Immature natural killer cell (primary cell): ENCODE measurements around the gene HDAC4. TPM values are rescaled to one million over a fixed set of nuclear protein-coding genes. Genes with fewer than 3 reads are reported as not detected.

Source experiments
- DNase-seq, 3 donors: peaks; one replicate each; pipeline ENCODE4 v3.0.0; 2022; ENCODE audit warnings: mixed read lengths in 1 of 3
- H3K27ac Mint-ChIP-seq, 6 donors: one replicate each; pipeline ENCODE4 v1.8.0; 2020; ENCODE audit warnings: mixed read lengths in 6 of 6, mild to moderate bottlenecking in 5 of 6, inconsistent platforms in 4 of 6, moderate library complexity in 3 of 6
- H3K27me3 Mint-ChIP-seq, 3 donors: one replicate each; pipeline ENCODE4 v1.8.0; 2020 to 2021; ENCODE audit warnings: low read depth in 3 of 3, mild to moderate bottlenecking in 3 of 3, mixed read lengths in 3 of 3, moderate library complexity in 3 of 3, inconsistent platforms in 1 of 3
- H3K36me3 Mint-ChIP-seq, 3 donors: one replicate each; pipeline ENCODE4 v1.8.0; 2020; ENCODE audit warnings: mixed read lengths in 3 of 3, inconsistent platforms in 2 of 3, mild to moderate bottlenecking in 2 of 3
- H3K4me1 Mint-ChIP-seq, 2 donors: one replicate each; pipeline ENCODE4 v1.8.0; 2020; ENCODE audit warnings: inconsistent platforms in 2 of 2, mild to moderate bottlenecking in 2 of 2, mixed read lengths in 2 of 2, moderate library complexity in 1 of 2
- H3K4me3 Mint-ChIP-seq, 5 donors: one replicate each; pipeline ENCODE4 v1.8.0; 2020; ENCODE audit warnings: mild to moderate bottlenecking in 5 of 5, mixed read lengths in 5 of 5, inconsistent platforms in 3 of 5, moderate library complexity in 3 of 5
- H3K9me3 Mint-ChIP-seq, 6 donors: one replicate each; pipeline ENCODE4 v1.8.0; 2020; ENCODE audit warnings: mild to moderate bottlenecking in 6 of 6, mixed read lengths in 6 of 6, inconsistent platforms in 4 of 6, moderate library complexity in 3 of 6
- polyA plus RNA-seq, 3 donors: library from polyadenylated mRNA; unstranded; fragments of 300-500 nt; fragmentation: Illumina TruSeq; gene quantifications; one replicate each; pipeline ENCODE4 v1.2.3, GENCODE V29; 2021

The HDAC4 gene
- polyA plus RNA-seq, 3 donors from 2014 or later: 1.9 to 8.1 (median 5.1) TPM

- H3K4me1 Mint-ChIP-seq: no peaks in the 10 kb centered on the region
- no peak for DNase-seq
- peaks cover 4 to 16% (median 12%) of the 10 kb centered on the region in 3 donors for H3K36me3 Mint-ChIP-seq
- H3K27me3 Mint-ChIP-seq: peaks cover 2 to 6% (median 2%) of the 10 kb centered on the region in 3 donors
- no peak overlapping the region for H3K4me3 Mint-ChIP-seq
- H3K9me3 Mint-ChIP-seq: no peaks in the 10 kb centered on the region
- no peak overlapping the region for H3K27ac Mint-ChIP-seq
These were observed 293.9 kb downstream of the HDAC4 start for GRCh38 chr2:239106966-239107365.

GRCh38 chr2:239106314-239106908 lies 294.4 kb downstream of the HDAC4 start:
- no peak overlapping the region for H3K27ac Mint-ChIP-seq
- H3K9me3 Mint-ChIP-seq: no peaks in the 10 kb centered on the region
- H3K27me3 Mint-ChIP-seq: peaks cover 2 to 3% (median 2%) of the 10 kb centered on the region in 3 donors
- H3K4me1 Mint-ChIP-seq: no peaks in the 10 kb centered on the region
- peaks cover 4 to 16% (median 12%) of the 10 kb centered on the region in 3 donors for H3K36me3 Mint-ChIP-seq
- no peak for DNase-seq
- no peak overlapping the region for H3K4me3 Mint-ChIP-seq

GRCh38 chr2:239105234-239105633 lies 295.6 kb downstream of the HDAC4 start:
- H3K4me1 Mint-ChIP-seq: no peaks in the 10 kb centered on the region
- H3K27ac Mint-ChIP-seq: no peak overlapping the region
- no peak for DNase-seq
- H3K4me3 Mint-ChIP-seq: no peak overlapping the region
- H3K27me3 Mint-ChIP-seq: peaks cover 2 to 6% (median 2%) of the 10 kb centered on the region in 3 donors
- no peaks in the 10 kb centered on the region for H3K9me3 Mint-ChIP-seq
- peaks cover 6 to 17% (median 9%) of the 10 kb centered on the region in 3 donors for H3K36me3 Mint-ChIP-seq

DNA sequence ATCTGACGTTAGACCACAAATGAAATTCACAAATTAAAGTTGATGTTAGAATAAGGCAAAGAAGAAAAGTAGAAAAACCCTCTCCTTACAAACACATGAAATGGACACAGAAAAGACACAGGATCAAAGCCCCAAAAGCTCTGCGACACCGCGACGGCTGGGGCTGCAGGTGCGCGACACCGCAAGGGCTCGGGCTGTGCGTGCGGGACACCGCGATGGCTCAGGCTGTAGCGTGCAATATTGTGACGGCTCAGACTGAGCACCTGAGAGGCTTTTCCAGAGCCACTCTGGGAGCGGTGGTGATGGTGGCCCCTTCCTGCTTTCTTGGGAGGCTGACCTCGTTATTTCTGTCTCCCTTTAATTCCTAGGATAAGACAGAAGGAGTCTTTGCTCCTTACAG lies 296.0 kb downstream of the HDAC4 start:
- Mint-ChIP-seq H3K27ac (no peak overlapping the region), H3K4me3 (no peak overlapping the region), H3K4me1 (no peaks in the 10 kb centered on the region), H3K27me3 (peaks cover 2 to 6% (median 5%) of the 10 kb centered on the region in 3 donors), H3K9me3 (no peaks in the 10 kb centered on the region), H3K36me3 (peaks cover 7 to 18% (median 8%) of the 10 kb centered on the region in 3 donors)
- no peak for DNase-seq

DNA sequence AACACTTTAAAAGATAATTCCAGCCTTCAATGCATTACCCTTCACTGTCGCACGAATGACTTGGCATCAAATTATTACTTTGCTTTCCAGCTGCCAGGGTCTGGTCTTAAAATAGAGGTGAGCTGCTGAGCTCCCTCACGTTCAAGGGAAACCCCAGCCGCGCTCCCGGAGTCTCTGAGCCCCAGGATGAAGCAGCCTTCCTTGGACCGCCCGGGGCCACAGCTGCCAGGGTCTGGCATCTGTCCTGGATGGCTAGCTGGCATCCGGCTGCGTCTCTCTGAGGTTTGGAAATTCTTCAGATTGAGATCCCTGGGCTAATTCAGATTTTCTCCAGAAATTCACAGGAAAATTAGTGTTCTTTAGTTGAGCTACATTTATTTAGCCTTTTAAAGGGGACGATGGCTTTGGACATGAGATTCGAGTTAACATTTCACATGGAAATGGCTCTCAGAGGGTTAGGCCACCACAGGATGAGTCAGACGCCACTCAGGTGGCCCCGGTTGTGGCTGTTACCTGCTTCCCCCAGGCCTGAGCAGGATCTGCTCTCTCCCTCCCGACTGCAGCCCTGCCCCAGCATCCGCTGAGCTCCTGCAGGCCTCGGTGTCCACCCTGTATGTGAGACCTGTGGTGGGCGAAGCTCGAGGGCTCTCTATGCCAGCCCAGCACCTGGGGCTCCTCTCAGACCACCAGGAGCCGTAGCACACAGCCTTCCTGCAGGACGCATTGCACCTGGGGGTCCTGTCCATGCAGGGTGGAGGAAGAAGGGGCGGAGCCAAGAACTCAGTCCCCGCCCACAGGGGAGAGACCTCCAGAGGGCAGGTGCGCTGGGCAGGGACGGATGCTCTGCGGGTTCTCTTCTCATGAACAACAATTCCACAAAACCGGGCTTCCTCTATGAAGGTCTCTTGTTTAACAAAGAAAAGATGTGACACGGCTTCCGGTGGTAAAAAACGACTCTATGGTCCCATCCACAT lies 297.4 kb downstream of the HDAC4 start:
- no peaks in the 10 kb centered on the region for H3K9me3 Mint-ChIP-seq

DNA sequence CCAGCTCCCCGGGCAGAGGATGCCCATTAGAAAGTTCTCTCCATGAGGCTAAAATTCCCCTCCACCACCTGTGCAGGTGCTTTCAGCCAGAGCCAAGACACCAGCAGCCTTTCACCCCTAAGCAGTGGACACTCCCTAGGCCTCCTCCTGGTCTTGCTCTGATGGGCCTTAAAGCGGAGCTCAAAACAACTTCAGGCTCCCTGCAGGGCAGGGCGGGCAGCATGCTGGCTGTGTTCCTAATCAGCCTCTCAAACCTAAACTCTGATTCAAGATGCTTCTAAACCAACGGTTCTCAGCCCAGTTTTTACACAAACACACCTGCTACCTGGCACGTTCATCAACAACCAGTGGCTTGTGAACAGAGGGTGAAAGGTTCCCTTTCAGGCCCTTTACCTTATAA lies 298.6 kb downstream of the HDAC4 start:
- H3K27me3 Mint-ChIP-seq: peaks cover 4 to 11% (median 10%) of the 10 kb centered on the region in 3 donors
- peaks cover 15% of the 10 kb centered on the region in 2 donors for H3K4me1 Mint-ChIP-seq
- peaks cover 3 to 19% (median 15%) of the 10 kb centered on the region in 3 donors for H3K36me3 Mint-ChIP-seq
- no peak for DNase-seq
- no peak overlapping the region for H3K27ac Mint-ChIP-seq
- H3K9me3 Mint-ChIP-seq: no peaks in the 10 kb centered on the region
- H3K4me3 Mint-ChIP-seq: no peak overlapping the region

More for the DNA sequence above, 297.4 kb downstream of the HDAC4 start:
- H3K36me3 Mint-ChIP-seq: peaks cover 3 to 21% (median 13%) of the 10 kb centered on the region in 3 donors
- DNase-seq: no peak
- H3K27me3 Mint-ChIP-seq: peaks cover 4 to 10% (median 9%) of the 10 kb centered on the region in 3 donors
- H3K4me3 Mint-ChIP-seq: no peak overlapping the region
- peaks cover 6% of the 10 kb centered on the region in 2 donors for H3K4me1 Mint-ChIP-seq
- H3K27ac Mint-ChIP-seq: no peak overlapping the region

DNA sequence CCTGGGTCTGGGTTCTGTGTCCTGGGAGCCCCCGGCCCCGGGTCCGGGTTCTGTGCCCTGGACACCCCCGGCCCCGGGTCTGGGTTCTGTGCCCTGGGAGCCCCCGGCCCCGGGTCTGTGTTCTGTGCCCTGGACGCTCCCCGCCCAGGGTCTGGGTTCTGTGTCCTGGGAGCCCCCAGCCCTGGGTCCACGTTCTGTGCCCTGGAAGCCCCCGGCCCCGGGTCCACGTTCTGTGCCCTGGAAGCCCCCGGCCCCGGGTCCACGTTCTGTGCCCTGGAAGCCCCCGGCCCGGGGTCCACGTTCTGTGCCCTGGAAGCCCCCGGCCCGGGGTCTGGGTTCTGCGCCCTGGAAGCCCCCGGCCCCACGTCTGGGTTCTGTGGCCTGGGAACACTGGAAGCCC lies 299.0 kb downstream of the HDAC4 start:
- no peaks in the 10 kb centered on the region for H3K9me3 Mint-ChIP-seq
- H3K27ac Mint-ChIP-seq: no peak overlapping the region
- H3K27me3 Mint-ChIP-seq: peaks cover 4 to 11% (median 10%) of the 10 kb centered on the region in 3 donors
- no peak overlapping the region for H3K4me3 Mint-ChIP-seq
- DNase-seq: no peak
- H3K4me1 Mint-ChIP-seq: peaks cover 15% of the 10 kb centered on the region in 2 donors
- H3K36me3 Mint-ChIP-seq: peaks cover 3 to 19% (median 15%) of the 10 kb centered on the region in 3 donors

GRCh38 chr2:239101071-239101470 lies 299.7 kb downstream of the HDAC4 start:
- no peak for DNase-seq
- peaks cover 3 to 19% (median 15%) of the 10 kb centered on the region in 3 donors for H3K36me3 Mint-ChIP-seq
- peak overlapping the region in 1 of 6 donors; percentile 13 for H3K27ac Mint-ChIP-seq

DNA sequence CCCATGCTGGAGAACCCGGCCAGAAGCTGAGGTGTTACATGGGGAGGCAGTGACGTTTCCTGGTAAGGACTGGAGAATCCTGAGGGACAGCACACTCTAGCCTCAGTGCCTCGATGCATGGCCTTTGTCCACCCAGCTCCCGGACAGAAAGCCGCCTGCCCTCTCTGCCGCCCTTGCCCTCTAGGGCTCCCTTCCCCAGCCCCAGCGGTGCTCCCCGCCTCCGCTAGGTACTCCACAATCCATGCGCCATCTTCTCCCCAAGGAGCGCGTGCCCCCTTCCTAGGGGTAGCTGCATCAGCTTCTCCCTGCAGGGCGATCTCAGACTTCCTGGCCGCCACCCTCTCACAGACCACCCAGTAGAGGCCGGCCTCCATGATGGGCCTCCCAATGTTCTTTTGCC lies 301.3 kb downstream of the HDAC4 start:
- peak overlapping the region in 3 of 6 donors; percentile 17 to 62 (median 42) for H3K27ac Mint-ChIP-seq
- no peaks in the 10 kb centered on the region for H3K9me3 Mint-ChIP-seq
- H3K4me3 Mint-ChIP-seq: no peak overlapping the region
- H3K36me3 Mint-ChIP-seq: peaks cover under 1 to 15% (median 11%) of the 10 kb centered on the region in 3 donors
- peaks cover 5 to 9% (median 9%) of the 10 kb centered on the region in 3 donors for H3K27me3 Mint-ChIP-seq
- DNase-seq: no peak
- H3K4me1 Mint-ChIP-seq: peaks cover 15% of the 10 kb centered on the region in 2 donors

More at GRCh38 chr2:239101071-239101470, 299.7 kb downstream of the HDAC4 start:
- Mint-ChIP-seq H3K9me3 (no peaks in the 10 kb centered on the region), H3K27me3 (peaks cover 6 to 11% (median 10%) of the 10 kb centered on the region in 3 donors), H3K4me3 (no peak overlapping the region), H3K4me1 (peaks cover 15% of the 10 kb centered on the region in 2 donors)

GRCh38 chr2:239098288-239098970 lies 302.4 kb downstream of the HDAC4 start:
- Mint-ChIP-seq H3K9me3 (no peaks in the 10 kb centered on the region), H3K27me3 (peaks cover 5 to 9% (median 8%) of the 10 kb centered on the region in 3 donors), H3K27ac (peak overlapping the region; percentile 75 to 92 (median 90)), H3K36me3 (peaks cover 0 to 14% (median 11%) of the 10 kb centered on the region in 3 donors), H3K4me1 (peaks cover 15% of the 10 kb centered on the region in 2 donors), H3K4me3 (peak overlapping the region; percentile 34 to 73 (median 42))
- peak; percentile 57 to 82 (median 64) for DNase-seq

DNA sequence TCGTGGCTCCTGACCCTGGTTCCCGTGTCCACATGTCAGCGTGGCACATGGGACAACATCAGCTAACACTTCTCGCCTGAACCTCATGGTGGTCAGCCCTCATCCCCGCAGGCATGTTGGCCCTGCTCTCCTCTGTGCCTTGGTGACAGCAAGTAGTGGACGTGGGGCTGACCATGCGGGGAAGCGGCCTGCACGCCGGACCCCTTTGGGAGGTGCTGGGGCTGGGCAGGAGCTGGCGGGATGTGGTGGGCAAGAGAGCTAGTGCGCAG lies 303.5 kb downstream of the HDAC4 start:
- DNase-seq: no peak
- H3K27me3 Mint-ChIP-seq: peaks cover 5 to 9% (median 8%) of the 10 kb centered on the region in 3 donors
- H3K27ac Mint-ChIP-seq: peak overlapping the region in 2 of 6 donors; percentile 78 to 89
- no peaks in the 10 kb centered on the region for H3K9me3 Mint-ChIP-seq
- no peak overlapping the region for H3K4me3 Mint-ChIP-seq
- peaks cover 15% of the 10 kb centered on the region in 2 donors for H3K4me1 Mint-ChIP-seq
- H3K36me3 Mint-ChIP-seq: peaks cover 0 to 14% (median 11%) of the 10 kb centered on the region in 3 donors

DNA sequence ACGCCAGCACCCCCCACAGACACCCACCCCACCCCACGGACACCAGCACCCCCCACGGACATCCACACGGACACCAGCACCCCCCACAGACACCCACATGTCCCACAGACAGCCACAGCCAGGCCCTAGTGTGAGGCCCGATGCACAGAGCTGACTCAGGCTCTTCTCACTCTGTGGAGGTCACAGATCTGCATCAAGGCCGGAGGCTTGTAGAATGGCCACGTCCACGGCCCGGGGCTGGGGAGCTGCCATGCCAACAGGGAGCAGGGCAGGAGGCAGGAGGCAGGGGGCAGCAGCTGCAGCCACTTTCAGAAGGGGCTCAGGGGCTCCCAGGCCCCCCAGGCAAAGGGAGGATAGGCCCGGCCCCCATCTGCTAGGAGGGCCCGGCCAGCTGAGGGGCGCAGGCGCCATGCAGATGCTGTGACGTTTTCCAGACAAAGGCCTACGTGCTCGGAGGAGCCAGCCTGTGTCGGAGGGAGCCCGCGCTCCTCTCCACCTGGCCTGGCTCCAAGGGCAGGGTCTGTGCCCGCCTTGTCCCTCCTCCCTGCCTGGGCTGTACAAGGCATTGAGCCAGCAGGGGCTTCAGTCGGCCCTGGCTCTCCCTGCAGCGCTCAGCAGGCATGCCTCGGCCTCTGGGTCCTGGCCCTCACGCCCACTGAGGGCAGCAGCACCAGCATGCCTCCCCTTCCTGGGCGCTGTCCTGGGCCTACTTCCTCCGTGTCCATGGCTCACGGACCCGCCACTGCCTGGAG lies 304.0 kb downstream of the HDAC4 start:
- peak in 1 of 3 donors; percentile 19 for DNase-seq
- Mint-ChIP-seq H3K27me3 (peaks cover 5 to 9% (median 8%) of the 10 kb centered on the region in 3 donors), H3K9me3 (no peaks in the 10 kb centered on the region), H3K36me3 (peaks cover 0 to 14% (median 11%) of the 10 kb centered on the region in 3 donors), H3K4me3 (no peak overlapping the region), H3K4me1 (peaks cover 15% of the 10 kb centered on the region in 2 donors), H3K27ac (peak overlapping the region in 3 of 6 donors; percentile 40 to 89 (median 40))
